ENCODE results near the gene STK10. TPM values are rescaled to one million over a fixed set of nuclear protein-coding genes. Genes with fewer than 3 reads are reported as not detected.

Gene STK10
- polyA plus RNA-seq, 1 experiment: 14.3 TPM

DNA sequence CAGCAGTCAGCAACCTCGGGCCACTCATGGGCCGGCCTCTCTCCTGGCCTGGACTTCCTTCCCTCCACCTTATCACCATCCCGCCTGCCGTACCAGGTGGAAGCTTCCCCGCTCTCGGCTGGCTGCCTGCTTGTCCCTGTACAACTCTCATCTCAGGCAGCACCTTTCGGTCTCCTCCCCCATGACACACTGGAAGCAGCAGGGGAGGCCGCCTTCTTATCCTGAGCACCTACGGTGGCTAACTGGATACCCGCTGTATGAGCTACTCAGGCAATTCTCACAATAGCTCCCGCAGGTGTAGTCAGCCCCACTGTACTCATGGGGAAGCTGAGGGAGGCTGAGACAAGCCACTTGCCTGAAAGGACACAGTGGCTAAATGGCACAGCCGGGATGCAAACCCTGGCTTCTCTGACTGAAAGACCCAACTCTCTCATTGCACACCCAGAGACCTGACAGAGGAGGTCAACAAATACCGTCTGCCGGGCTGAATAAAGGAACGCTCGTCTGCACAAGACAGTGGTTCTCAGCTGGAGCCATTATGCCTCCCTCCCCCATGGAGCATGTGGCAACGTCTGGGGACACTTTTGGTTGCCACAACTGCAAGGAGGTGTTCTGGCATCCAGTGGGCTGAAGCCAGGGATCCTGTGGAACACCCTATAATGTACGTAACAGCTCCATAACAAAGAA is 9.6 kb downstream of the STK10 start:
- TF ChIP-seq, protein P1, sequence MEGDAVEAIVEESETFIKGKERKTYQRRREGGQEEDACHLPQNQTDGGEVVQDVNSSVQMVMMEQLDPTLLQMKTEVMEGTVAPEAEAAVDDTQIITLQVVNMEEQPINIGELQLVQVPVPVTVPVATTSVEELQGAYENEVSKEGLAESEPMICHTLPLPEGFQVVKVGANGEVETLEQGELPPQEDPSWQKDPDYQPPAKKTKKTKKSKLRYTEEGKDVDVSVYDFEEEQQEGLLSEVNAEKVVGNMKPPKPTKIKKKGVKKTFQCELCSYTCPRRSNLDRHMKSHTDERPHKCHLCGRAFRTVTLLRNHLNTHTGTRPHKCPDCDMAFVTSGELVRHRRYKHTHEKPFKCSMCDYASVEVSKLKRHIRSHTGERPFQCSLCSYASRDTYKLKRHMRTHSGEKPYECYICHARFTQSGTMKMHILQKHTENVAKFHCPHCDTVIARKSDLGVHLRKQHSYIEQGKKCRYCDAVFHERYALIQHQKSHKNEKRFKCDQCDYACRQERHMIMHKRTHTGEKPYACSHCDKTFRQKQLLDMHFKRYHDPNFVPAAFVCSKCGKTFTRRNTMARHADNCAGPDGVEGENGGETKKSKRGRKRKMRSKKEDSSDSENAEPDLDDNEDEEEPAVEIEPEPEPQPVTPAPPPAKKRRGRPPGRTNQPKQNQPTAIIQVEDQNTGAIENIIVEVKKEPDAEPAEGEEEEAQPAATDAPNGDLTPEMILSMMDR (IDR thresholded peaks at IDR 0.05; ENCODE audit: insufficient read depth, low read depth, low read length): no peak
- ChIA-PET CTCF (interaction anchor here (1.2 kb wide), 1 partner anchor 10 kb away, joined by 3 read pairs; the partner anchor contains the start of gene STK10), POLR2A (interaction anchor here (0.6 kb wide), 1 partner anchor 15 kb away, joined by 5 read pairs; no protein-coding TSS in a partner anchor)
- Histone ChIP-seq H3K27me3 (ENCODE audit: control insufficient read depth, insufficient read depth, low read length) (no peaks in the 10 kb centered on the region), H3K36me3 (ENCODE audit: control insufficient read depth, insufficient read depth, low read length) (peaks cover 3% of the 10 kb centered on the region), H3K4me3 (ENCODE audit: low read depth, low read length) (no peak overlapping the region)
- no peak for DNase-seq (ENCODE audit: low read depth)

DNA sequence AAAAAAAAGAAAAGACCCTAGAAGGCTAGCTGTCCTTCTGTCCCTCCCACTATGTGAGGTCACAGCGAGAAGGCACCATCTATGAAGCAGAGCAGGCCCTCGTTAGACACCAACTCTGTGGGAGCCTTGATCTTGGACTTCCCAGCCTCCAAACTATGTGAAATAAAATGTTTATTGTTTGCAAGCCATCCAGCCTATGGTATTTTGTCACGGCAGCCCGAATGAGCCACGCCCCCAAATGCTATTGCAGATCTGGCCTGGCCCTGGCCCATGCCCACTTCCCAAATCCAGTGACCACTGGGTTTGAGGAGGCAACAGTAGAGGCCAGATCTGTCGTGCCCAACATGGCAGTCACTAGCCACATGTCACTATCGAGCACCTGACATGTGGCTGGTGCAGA is 10.8 kb downstream of the STK10 start:
- no peak overlapping the region for H3K4me3 ChIP-seq (ENCODE audit: low read depth, low read length)
- ChIA-PET CTCF (interaction anchor here (2.9 kb wide), 1 partner anchor 10 kb away, joined by 13 read pairs; the partner anchor contains the start of gene STK10), POLR2A (no interaction called here)
- no peak for DNase-seq (ENCODE audit: low read depth)
- no peaks in the 10 kb centered on the region for H3K27me3 ChIP-seq (ENCODE audit: control insufficient read depth, insufficient read depth, low read length)
- TF ChIP-seq, protein P1 (IDR thresholded peaks at IDR 0.05; ENCODE audit: insufficient read depth, low read depth, low read length): no peak
- H3K36me3 ChIP-seq (ENCODE audit: control insufficient read depth, insufficient read depth, low read length): peaks cover 4% of the 10 kb centered on the region

GRCh38 chr5:172175263-172175719 is 12.7 kb downstream of the STK10 start:
- CTCF ChIA-PET: interaction anchor here (1.4 to 2.9 kb wide), 2 partner anchors 8 to 12 kb away, joined by 3 to 13 read pairs; partner anchors contain the start of gene STK10
- H3K4me3 ChIP-seq (ENCODE audit: low read depth, low read length): no peak overlapping the region
- TF ChIP-seq, protein P1 (IDR thresholded peaks at IDR 0.05; ENCODE audit: insufficient read depth, low read depth, low read length): no peak
- peaks cover 4% of the 10 kb centered on the region for H3K36me3 ChIP-seq (ENCODE audit: control insufficient read depth, insufficient read depth, low read length)
- POLR2A ChIA-PET: no interaction called here
- no peak for DNase-seq (ENCODE audit: low read depth)
- no peaks in the 10 kb centered on the region for H3K27me3 ChIP-seq (ENCODE audit: control insufficient read depth, insufficient read depth, low read length)

GRCh38 chr5:172173564-172174153 is 14.4 kb downstream of the STK10 start:
- Histone ChIP-seq H3K4me3 (ENCODE audit: low read depth, low read length) (no peak overlapping the region), H3K36me3 (ENCODE audit: control insufficient read depth, insufficient read depth, low read length) (peaks cover 7% of the 10 kb centered on the region), H3K27me3 (ENCODE audit: control insufficient read depth, insufficient read depth, low read length) (no peaks in the 10 kb centered on the region)
- TF ChIP-seq, protein P1 (IDR thresholded peaks at IDR 0.05; ENCODE audit: insufficient read depth, low read depth, low read length): no peak
- CTCF ChIA-PET: interaction anchor here (0.7 to 1.2 kb wide), 2 partner anchors 10 to 13 kb away, joined by 3 to 4 read pairs; no protein-coding TSS in a partner anchor
- no peak for DNase-seq (ENCODE audit: low read depth)
- POLR2A ChIA-PET: no interaction called here

GRCh38 chr5:172172912-172173563 is 15.0 kb downstream of the STK10 start:
- TF ChIP-seq, protein P1 (IDR thresholded peaks at IDR 0.05; ENCODE audit: insufficient read depth, low read depth, low read length): no peak
- Histone ChIP-seq H3K4me3 (ENCODE audit: low read depth, low read length) (no peak overlapping the region), H3K27me3 (ENCODE audit: control insufficient read depth, insufficient read depth, low read length) (no peaks in the 10 kb centered on the region), H3K36me3 (ENCODE audit: control insufficient read depth, insufficient read depth, low read length) (peaks cover 8% of the 10 kb centered on the region)
- CTCF ChIA-PET: interaction anchor here (0.7 to 1.2 kb wide), 4 partner anchors 9 to 14 kb away, joined by 3 to 4 read pairs (median 3); no protein-coding TSS in a partner anchor
- DNase-seq (ENCODE audit: low read depth): no peak
- POLR2A ChIA-PET: interaction anchor here (0.5 kb wide), 1 partner anchor 9 kb away, joined by 3 read pairs; no protein-coding TSS in a partner anchor

Measured in BJ (cell line).